Measurements from ENCODE around the gene TRABD.
"Not testable (repeated sequence)": the region's sequence is repeated elsewhere in the genome, so short reads cannot be mapped to it uniquely, and the experiment has no call there.

TRABD gene

GRCh38 chr22:50185375-50186087 lies at the start of gene TRABD:
Gene TRABD (plus strand): TSS chr22:50185913. CDS start chr22:50193061, 7,148 bp downstream.
- peak; percentile 96 for DNase-seq (ENCODE audit: low read depth, low spot score)

DNA sequence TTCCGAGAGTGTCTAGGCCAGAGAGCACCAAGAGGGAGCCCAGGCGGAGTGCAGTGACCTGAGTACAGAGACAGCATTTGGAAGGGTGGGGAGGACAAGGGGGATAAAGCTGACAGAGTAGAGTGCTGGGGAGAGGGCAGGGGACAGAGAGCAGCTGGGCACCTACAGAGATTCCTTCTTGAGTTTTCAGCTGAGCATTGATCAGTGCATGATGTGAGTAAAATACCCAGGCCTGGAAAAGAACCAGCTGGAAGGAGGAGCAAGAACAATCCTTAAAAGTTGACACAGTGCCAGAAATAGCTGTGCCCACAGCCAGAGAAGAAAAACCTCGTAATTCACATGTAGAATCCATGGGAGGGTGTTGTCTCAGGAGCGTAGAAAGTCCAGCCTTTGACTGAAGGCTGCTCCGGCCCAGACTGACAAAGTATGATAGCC lies 49.1 kb upstream of the TRABD start:
- DNase-seq (ENCODE audit: low read depth, low spot score), result peak; percentile 68

GRCh38 chr22:50137277-50137676 lies 48.4 kb upstream of the TRABD start:
- not testable (repeated sequence) for DNase-seq (ENCODE audit: low read depth, low spot score)

- peak; percentile 16 for DNase-seq (ENCODE audit: low read depth, low spot score)
These were observed 47.7 kb upstream of the TRABD start for GRCh38 chr22:50138041-50138440.

GRCh38 chr22:50138988-50139387 lies 46.7 kb upstream of the TRABD start:
- DNase-seq (ENCODE audit: low read depth, low spot score), result no peak

GRCh38 chr22:50139843-50140415 lies 45.8 kb upstream of the TRABD start:
- no peak for DNase-seq (ENCODE audit: low read depth, low spot score)

GRCh38 chr22:50140615-50141014 lies 45.1 kb upstream of the TRABD start:
- DNase-seq (ENCODE audit: low read depth, low spot score), result no peak

- no peak for DNase-seq (ENCODE audit: low read depth, low spot score)
These were observed 44.3 kb upstream of the TRABD start for GRCh38 chr22:50141462-50141861.

- peak; percentile 10 for DNase-seq (ENCODE audit: low read depth, low spot score)
These were observed 43.8 kb upstream of the TRABD start for GRCh38 chr22:50141891-50142363.

GRCh38 chr22:50143096-50143495 lies 42.6 kb upstream of the TRABD start:
- DNase-seq (ENCODE audit: low read depth, low spot score), result no peak

DNA sequence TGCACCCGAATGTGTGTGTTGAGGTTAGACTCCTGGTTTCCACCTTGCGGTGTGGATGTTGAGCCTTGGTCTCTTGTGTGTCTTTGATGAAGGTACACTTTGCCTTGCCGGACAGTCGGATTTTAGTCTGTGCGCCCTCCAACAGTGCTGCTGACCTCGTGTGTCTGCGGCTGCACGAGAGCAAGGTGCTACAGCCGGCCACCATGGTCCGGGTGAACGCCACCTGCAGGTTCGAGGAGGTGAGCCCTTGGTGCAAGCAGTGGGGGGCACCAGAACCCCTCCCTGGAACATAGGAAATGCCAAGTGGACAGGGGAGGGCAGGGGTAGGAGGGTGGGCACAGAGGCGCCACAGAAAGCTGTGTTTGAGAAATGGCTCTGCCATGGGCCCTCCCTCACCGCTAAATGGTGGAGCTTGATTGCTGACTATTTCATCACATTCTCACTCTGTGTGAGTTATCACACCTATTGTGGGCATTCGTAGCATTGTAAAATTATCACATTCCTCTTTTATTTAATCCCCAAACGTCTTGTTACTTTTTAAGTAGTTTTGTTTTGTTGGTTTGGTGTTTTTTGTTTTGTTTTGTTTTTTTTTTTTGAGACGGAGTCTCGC lies 41.6 kb upstream of the TRABD start:
- DNase-seq (ENCODE audit: low read depth, low spot score), result no peak

DNA sequence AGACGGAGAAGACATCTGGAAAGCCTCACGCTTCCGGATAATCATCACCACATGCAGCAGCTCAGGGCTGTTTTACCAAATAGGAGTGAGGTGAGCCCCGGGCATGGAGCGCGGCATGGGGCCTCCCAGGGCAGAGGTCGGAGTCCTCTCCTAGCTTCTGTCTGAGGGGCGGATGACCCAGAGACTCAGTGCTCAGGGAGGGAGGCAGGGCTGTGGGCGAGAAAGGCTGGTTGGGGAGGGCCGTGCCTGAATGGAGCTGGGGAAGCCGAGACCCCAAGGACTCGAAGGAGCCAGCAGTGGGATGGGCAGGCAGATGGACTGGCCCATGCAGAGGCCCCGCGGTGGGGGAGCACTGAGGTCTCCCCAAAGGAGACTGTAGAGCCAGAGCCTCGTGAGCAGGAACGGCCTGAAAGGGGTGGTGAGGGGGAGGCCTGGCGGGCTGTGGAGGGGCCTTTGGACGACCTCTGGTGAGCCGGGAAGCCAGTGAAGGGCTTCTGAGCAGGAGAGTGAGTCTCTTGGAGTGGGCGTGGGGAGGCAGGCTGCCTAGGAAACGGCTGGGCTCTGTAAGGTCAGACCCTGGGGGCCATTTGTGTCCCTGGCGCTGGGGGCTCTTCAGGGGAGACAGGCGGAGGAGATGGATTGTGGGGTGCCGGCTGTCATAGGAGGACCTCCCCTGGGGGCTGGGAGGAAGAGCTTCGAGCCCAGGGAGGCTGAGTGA lies 39.8 kb upstream of the TRABD start:
- no peak for DNase-seq (ENCODE audit: low read depth, low spot score)

GRCh38 chr22:50146439-50147238 lies 39.1 kb upstream of the TRABD start:
- DNase-seq (ENCODE audit: low read depth, low spot score), result peak; percentile 76

- DNase-seq (ENCODE audit: low read depth, low spot score), result not testable (repeated sequence)
These were observed 38.2 kb upstream of the TRABD start for GRCh38 chr22:50147258-50148165.

GRCh38 chr22:50148166-50148500 lies 37.6 kb upstream of the TRABD start:
- no peak for DNase-seq (ENCODE audit: low read depth, low spot score)

DNA sequence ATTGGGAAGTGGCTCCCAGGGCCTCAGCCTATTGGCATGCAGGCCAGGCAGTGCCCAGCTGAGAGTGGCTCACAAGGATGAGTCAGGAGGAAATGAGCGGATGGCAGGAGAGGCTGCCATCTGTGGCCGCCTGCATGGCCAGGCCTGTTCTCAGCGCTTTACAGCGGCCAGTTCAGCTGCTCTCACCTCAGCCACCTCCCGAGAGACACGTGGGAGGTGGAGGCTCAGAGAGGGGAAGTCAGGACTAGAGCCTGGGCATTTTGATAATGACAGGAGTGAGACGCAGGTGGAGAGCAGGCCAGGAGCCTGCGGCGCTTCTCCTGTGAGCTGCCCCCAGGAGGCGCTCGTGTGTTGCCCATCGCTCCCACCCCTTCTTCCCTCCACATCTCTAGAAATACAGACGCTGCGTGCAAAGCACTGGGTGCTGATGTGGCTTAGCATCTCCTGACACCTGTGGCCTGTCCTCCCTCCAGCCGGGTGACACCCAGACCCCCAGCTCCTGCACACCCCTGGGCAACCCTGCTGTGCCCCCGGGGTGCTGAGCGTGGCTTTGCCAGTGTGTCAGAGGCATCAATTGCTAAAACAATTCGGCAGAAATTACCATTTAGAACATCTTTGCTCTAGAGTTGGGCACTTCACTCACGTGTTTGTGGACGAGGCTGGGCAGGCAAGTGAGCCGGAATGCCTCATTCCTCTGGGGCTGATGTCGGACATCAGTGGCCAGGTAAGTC lies 36.6 kb upstream of the TRABD start:
- DNase-seq (ENCODE audit: low read depth, low spot score), result peak; percentile 73

GRCh38 chr22:50150161-50151129 lies 35.3 kb upstream of the TRABD start:
- DNase-seq (ENCODE audit: low read depth, low spot score), result peak; percentile 53
